Fibroblast of villous mesenchyme (primary cell): ENCODE results near the gene NFILZ. TPM values are rescaled to one million over a fixed set of nuclear protein-coding genes. Genes with fewer than 3 reads are reported as not detected.
"Not testable (repeated sequence)": the region's sequence is repeated elsewhere in the genome, so short reads cannot be mapped to it uniquely, and the experiment has no call there.

Experiments
- DNase-seq: peaks from one replicate; pipeline ENCODE4 v3.0.0-alpha.2; 2010; ENCODE audit warnings: low read depth
- H3K4me3 ChIP-seq: 2 replicates; pipeline ENCODE4 v1.5.1; 2011; ENCODE audit warnings: low read depth, mild to moderate bottlenecking, low read length
- CTCF ChIP-seq: IDR thresholded peaks from 2 replicates; pipeline ENCODE4 v1.5.1; 2012; ENCODE audit warnings: low read depth, mild to moderate bottlenecking, low read length; ENCODE audit not compliant: insufficient read depth
- total RNA-seq: library from RNA; depleted of rRNA; stranded (reverse); fragments of >200 nt; gene quantifications from 2 replicates; pipeline ENCODE4 v1.2.3, GENCODE V29; 2012

NFILZ gene
- total RNA-seq, 1 donor = not detected

GRCh38 chr19:8630796-8631424, 477 bp downstream of the NFILZ start:
- TF ChIP-seq CTCF = no peak
- H3K4me3 ChIP-seq = no peak overlapping the region
- no peak for DNase-seq

GRCh38 chr19:8631425-8631819, 989 bp downstream of the NFILZ start:
- H3K4me3 ChIP-seq = no peak overlapping the region
- no peak for DNase-seq
- TF ChIP-seq CTCF = no peak

- no peak overlapping the region for H3K4me3 ChIP-seq
- DNase-seq = no peak
- TF ChIP-seq CTCF = no peak
Measured at GRCh38 chr19:8635422-8635821, 5.0 kb downstream of the NFILZ start.

- DNase-seq, H3K4me3 ChIP-seq: not testable (repeated sequence)
Measured at GRCh38 chr19:8637070-8637469, 6.6 kb downstream of the NFILZ start.

- TF ChIP-seq CTCF = no peak
- no peak for DNase-seq
- H3K4me3 ChIP-seq = no peak overlapping the region
Measured at GRCh38 chr19:8638078-8638619, 7.7 kb downstream of the NFILZ start.

- TF ChIP-seq CTCF = no peak
- DNase-seq = peak; percentile 40
- H3K4me3 ChIP-seq = no peak overlapping the region
Measured at GRCh38 chr19:8639821-8640401, 9.5 kb downstream of the NFILZ start.

GRCh38 chr19:8640402-8641004, 10.1 kb downstream of the NFILZ start:
- peak; percentile 24 for DNase-seq
- H3K4me3 ChIP-seq = no peak overlapping the region
- no peak for TF ChIP-seq CTCF
